NCI-H1105 (cell line): ENCODE data around the gene RHD.
"Not testable (repeated sequence)": the region's sequence is repeated elsewhere in the genome, so short reads cannot be mapped to it uniquely, and the experiment has no call there.

Source experiments
- DNase-seq: peaks from one replicate; lab custom pipeline; 2025; lab: John Stamatoyannopoulos, UW

RHD gene

GRCh38 chr1:25356441-25356840 is 84.1 kb downstream of the RHD start:
- no peak for DNase-seq

- no peak for DNase-seq
Observed at GRCh38 chr1:25356848-25357247, 84.5 kb downstream of the RHD start.

GRCh38 chr1:25360596-25361581 is 88.6 kb downstream of the RHD start:
- no peak for DNase-seq

GRCh38 chr1:25361901-25362300 is 89.6 kb downstream of the RHD start:
- DNase-seq, result no peak

GRCh38 chr1:25362634-25363559 is 90.6 kb downstream of the RHD start:
- DNase-seq, result not testable (repeated sequence)

GRCh38 chr1:25369241-25369640 is 96.9 kb downstream of the RHD start:
- no peak for DNase-seq

- not testable (repeated sequence) for DNase-seq
Observed at GRCh38 chr1:25369691-25370271, 97.5 kb downstream of the RHD start.

- DNase-seq, result not testable (repeated sequence)
Observed at GRCh38 chr1:25371757-25372156, 99.4 kb downstream of the RHD start.

- DNase-seq, result not testable (repeated sequence)
Observed at GRCh38 chr1:25378367-25378766, 106.1 kb downstream of the RHD start.
